GM10847 (cell line): ENCODE results near the gene SMIM41.

Experiments
- POLR2A ChIP-seq: IDR thresholded peaks from 2 replicates; pipeline ENCODE4 v1.6.1; 2011; ENCODE audit not compliant: insufficient read length; ENCODE audit errors: extremely low read depth

SMIM41 gene

DNA sequence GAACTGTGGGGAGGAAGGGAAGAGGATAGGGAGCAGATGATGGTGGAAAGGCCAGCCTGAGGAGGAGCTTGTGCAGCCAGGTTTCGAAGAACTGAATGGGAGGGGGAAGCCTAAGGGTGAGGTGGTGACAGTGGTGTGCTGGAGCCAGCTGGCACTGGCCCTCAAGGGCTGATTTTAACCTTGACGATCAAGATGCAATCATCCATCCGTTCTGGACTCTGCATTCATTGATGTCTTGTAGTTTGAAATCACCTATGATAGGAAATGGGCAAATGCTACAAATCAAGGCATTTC lies 12.5 kb upstream of the SMIM41 start:
- TF ChIP-seq POLR2A = no peak

DNA sequence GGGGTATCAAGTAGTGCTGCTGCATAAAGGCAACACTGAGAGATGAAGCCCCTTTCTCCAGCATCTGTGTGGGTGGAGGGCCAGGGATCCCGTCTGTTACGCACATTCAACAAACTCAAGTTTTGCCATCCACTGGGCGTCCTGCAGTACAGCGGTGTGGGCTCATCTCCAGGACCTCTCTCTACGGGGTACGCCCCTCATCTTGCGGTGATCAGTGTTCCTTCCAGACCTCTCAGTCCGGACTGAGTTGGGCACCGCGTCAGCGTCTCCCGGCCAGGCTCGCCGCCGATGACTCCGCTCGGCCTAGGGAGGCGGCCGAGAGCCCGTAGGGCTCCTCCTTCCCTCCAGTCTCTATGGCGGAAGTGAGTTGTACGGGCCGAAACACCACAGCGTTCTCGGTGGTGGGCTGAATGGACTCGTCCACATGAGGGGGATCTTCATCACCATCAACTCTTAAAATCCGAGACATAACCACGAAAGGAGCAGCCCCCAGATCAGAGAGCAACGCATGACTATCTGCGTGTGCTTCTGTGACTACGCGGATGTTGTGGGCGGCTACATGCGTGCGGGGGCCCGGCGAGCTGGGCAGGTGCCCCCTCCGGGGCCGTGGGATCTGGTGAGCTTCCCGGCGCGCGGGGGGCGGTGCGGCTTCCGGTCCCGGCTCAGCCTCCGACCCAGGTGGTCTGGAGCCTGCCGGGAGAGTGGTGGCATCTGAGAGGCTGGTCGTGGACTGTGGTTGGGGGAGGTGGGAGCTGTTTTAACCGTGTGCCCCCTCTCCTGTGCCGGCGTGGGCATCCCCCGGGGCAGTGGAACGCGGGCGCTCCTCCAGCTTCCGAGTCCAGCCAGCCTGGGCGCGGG lies 9.9 kb upstream of the SMIM41 start, which contains the start of gene ATG101:
TSS of gene ATG101 (plus strand) at position 652 of the 858 bp plus-strand sequence. CDS start 3,673 bp downstream, outside the sequence.
- peak; percentile 79 for TF ChIP-seq POLR2A

DNA sequence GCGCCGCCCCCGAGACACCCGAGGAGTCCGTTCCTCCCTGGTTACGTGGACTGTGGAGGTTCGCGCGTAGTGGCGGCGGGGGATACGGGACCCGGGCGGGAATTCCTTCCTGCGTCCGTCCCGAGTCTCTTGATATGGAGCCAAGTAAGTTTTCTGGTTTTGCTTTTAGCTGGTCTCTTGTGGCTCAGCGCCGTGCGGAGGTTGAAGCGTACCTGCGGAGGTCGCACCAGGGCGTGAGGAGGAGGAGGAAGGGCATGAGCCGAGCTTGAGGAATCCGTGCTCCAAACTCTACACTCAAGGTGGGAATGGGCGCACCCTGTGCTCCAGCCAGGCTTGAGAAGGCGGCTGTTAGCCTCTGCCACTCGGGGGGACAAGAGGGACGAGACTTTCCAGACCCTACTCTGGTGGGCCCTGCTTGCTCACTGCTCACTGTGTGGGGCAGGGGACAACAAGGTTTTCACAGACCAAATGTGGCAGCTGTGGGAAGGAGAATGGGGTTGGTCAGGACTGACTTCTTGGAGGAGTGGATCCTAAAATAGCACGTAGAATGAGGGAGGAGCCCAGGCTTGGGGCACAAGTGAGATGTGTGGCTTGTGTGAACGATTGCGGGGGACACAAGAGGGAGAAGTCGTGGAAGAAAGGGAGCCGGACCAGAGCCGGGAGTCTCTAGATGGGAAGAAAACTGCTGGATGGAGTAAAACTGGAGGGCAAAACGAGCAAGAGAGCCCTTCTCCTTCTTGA lies 9.1 kb upstream of the SMIM41 start:
- no peak for TF ChIP-seq POLR2A

DNA sequence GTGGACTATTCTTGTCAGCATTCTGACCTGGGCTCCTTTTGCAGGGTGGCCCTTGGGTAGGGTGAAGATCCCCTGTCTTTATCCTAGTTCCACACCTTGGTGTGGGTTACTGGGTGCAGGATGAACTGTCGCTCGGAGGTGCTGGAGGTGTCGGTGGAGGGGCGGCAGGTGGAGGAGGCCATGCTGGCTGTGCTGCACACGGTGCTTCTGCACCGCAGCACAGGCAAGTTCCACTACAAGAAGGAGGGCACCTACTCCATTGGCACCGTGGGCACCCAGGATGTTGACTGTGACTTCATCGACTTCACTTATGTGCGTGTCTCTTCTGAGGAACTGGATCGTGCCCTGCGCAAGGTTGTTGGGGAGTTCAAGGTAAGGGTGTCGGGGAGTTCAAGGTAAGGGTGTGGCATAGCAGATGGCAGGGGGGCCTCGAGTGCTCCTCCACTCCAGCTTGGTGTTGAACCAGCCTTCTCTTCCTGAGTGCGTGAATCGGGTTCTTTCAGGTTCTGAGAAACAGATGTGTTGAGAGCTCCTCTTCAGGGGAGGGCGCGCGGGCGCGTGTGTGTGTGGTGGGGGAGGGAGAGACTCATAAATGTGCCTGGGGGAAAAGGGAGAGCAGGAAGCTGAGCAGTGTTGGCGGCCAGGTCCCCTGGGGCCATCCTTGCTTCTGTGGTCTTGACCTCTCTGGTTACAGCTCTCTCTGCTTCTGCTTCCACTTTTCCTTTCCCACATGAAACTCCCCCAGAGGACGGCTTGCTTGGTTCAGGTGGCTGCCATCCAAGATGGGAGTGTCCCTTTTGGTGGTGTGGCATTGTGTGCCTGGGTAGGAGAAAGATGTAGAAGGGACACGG lies 5.7 kb upstream of the SMIM41 start:
- no peak for TF ChIP-seq POLR2A

DNA sequence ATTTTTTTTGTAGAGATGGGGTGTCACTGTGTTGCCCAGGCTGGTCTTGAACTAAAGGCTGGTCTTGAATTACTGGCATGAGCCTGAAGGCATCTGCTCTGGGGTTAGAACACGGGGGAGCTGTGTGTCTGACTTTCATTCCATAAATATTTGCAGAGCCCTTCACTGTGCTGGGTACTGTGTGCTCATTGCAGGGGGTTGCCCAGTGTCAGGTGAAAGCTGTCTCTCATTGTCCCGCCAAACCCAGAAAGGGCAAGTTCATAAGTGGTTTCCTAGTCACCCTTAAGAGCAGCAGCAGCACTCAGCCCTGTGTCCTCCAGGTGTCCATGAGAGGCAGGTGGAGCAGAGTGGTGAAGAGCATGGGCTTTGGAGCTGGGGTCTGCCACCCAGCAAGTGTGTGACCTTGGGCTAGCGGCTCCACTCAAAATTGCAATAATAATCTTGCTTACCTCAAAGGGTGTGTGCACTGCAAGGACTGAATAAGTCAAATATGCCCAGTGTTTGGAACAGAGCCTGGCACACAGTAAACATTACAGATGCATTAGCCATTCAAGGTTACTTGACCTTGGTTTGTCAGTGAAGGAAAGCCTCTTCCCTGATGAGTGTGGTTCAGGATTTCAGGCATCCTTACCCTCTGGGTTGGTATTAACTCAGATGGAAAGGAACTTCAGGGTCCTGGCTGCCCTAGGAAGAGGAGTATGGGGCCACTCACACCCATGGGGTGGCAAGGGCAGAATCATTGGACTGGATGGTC lies 4.4 kb upstream of the SMIM41 start:
- TF ChIP-seq POLR2A = no peak

DNA sequence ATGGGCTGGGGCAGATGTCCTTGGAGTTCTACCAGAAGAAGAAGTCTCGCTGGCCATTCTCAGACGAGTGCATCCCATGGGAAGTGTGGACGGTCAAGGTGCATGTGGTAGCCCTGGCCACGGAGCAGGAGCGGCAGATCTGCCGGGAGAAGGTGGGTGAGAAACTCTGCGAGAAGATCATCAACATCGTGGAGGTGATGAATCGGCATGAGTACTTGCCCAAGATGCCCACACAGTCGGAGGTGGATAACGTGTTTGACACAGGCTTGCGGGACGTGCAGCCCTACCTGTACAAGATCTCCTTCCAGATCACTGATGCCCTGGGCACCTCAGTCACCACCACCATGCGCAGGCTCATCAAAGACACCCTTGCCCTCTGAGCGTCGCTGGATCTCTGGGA lies 2.7 kb upstream of the SMIM41 start:
- TF ChIP-seq POLR2A = no peak

DNA sequence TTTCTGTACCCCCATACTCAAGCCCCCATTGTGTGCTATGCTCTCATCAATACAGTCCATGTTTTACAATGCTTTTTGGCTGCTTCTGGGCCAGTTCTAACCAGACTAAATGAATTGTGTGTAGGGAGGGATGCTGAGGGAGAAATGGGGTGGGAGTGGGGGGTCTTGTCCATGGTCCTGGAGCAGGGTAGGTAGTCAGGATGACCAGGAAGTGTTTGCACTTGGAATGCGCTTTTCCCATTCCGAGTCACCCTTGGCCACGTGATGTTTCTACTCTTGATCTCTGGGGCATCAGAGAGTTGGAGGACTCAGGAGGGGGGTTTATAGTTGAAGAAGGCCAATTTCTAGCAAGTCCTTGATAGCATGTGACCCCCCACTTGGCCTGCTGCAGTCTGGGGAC lies 1.2 kb upstream of the SMIM41 start:
- TF ChIP-seq POLR2A = no peak

DNA sequence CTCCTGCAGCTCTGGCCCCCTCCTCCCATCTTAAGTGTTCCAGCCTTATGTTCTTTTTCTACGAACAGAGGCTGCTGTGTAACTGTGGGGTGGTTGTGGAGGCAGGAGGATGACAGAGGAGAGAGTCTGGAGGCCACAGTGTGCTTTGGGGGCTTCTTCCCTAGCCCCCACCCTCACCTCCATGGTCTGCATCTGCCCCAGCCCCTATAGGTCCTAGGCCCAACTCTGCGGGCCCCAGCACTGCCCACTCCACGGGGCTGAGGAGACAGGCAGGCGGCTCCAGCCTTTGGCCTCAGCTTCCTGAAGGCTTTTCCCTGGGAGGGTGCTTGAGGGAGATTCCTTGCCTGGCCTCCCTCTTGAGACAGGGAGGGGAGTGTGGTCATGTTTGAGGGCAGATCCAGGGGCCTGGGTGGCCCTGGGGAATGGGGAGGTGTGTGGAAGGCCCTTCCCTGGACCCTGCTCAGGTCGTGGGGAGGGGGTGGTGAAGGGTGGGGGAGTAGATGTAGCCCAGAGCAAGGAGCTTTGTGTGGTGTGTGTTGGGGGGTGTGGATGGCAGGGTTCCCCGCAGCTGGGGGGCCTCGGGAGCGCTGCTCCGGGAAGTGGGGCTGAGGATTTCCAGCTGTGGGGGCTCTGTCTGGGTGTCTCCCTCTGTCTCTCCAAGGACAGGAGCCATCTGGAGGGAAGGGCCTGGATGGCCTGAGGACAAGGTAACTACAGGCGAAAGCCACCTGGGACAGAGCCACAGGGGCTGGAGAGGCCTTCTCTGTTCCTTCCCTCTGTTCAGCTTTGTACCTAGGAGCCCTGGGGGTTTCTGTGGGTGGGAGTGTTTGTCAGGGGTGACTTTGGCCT lies 1.1 kb downstream of the SMIM41 start:
- TF ChIP-seq POLR2A = no peak

DNA sequence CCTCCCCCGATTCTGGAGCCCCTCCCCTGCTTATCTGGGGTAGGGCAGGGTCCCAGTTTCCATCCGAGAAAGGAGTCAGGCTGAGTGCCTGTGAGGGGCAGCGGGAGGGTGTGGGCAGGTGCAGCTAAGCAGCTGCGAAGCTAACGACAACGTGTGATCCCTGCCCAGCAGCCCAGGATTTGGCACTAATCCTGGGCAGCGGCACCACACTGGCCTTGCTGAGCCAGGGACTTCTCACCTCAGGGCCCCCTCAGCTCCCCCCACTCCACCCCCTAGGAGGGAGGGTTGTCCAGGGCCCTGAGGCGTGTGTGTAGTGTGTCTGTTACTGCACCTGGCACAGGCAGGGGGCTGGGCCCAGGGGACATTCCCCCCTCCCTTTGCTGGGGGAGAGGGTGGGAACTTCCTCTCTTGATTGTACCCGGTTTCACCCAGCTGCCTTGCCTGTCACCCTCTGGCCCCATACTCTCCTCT lies 1.8 kb downstream of the SMIM41 start:
- no peak for TF ChIP-seq POLR2A

DNA sequence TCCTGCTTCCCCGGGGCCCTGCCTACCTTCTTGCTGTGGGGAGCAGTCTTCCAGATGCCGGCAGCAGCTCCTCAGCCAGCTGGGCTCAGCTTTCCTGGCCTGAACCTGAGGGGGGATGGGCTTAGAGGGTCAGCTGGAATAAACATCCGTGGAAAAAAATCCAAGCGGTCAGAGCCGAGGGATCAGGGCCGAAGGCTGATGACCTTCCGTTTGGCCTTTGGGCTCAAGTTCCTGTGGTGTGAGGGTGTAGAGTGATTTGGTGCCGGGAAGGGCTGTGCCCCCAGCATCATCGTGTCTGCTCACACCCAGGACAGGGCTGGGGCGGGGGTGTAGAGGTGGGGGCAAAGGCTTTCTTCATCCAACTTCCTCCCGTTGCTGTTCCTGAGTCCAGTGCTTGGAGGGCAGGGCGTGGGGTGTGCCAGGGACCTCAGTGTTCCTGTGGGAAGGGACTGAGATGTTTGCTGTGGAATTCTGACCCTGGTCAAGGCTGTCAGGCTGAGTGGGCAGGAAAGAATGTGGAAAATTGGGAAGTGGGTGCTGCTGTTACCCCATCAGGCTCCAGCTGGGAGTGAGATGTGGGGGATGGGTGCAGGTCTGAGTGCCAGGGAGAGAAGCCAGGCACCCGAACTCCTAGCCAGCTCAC lies 2.6 kb downstream of the SMIM41 start:
- TF ChIP-seq POLR2A = no peak

DNA sequence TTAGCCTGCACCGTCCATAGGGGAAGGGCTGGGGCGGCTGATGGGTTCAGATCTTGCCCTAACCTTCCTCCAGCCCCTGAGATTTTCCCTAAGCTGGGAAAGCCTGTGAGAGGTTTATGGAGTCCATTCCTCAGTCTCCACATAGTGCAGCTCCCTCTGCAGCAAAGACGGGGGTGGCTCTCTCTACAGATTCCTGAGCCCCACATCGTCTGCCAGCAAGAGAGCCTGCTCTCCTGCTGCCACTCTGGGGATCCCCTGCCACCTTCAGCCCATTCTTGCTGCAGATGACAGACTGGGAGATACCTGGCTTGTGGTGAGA lies 3.1 kb downstream of the SMIM41 start:
- TF ChIP-seq POLR2A = no peak

DNA sequence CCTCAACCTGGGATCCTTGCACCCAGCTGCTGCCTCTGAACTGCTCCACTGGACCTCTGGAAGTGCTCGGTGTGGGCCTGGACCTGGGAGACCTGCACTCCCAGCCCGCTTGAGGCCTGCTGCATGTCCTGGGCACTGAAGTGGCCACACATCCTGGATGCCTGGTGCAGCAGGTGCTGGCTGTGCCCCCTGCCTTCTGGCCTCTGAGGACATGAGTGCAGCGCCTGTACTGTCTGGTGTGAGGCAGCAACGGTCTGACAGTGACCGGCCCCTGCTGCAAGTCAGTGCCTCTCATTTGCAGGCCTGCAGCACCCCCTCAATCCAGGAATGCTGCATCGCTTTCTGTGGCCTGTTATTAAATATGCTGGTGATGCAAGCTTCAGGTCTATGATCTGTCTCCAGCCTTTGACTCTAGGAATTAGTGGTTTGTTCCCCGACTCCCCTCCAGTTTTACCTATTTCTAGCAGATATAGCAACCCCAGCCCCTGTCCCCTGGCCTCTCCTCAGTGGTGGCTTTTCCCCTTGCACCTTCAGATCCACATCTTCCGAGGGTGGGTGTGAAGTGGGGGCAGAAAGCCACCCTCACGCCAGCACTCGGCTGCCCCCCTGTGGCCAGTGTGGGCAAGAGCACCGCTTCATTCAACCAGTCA lies 3.6 kb downstream of the SMIM41 start:
- TF ChIP-seq POLR2A = no peak

DNA sequence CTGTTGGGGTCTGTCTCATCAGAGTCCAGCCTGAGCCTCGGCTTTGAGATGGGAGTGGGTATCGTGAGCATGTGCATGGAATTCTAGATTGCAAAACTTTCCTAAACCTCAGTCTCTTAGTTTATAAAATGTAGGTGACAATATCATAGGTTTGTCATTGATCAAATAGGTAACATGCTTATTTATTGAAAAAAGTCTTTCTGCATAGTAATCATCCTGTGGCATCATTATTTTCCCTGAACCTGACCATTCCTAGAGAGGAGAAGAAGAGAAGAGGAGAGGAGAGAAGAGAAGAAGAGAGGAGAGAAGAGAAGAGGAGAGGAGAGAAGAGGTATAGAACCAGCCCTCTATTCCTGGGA lies 4.1 kb downstream of the SMIM41 start:
- no peak for TF ChIP-seq POLR2A

DNA sequence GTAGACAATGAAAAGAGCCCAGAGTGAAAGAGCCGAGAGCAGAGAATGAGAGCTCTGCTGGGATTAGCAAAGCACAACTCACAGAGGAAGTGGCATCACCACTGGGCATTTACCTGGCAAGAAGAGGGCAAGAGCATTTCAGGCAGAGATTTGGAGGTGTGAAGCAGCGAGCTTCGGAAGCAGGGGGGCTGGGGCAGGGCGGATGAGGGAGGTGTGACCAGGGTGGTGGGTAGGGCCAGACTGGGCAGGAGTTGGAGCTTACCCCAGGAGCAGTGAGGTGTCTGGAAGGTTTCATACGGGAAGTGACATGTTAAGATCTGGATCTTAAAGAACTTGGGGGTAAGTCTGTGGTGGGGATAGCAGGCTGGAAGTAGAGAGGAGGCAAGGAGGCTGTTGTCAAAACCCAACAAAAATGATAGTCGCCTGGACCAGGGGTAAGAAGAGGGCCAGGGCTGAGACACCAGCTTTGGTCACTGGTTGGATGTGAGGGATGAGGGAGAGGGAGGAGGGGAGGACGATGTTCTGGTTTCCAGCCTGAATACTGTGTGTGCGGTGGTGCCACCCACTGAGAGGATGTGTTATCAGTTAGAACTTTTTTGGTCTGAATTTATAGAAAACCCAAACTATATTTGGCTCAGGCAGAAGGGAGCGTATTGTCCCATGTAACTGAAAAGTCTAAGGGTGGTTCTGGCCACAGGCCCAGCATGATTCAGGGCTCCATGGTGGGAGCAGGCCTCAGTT lies 5.2 kb downstream of the SMIM41 start:
- no peak for TF ChIP-seq POLR2A
